ENCODE measurements around the gene RAB11FIP3. TPM values are rescaled to one million over a fixed set of nuclear protein-coding genes. Genes with fewer than 3 reads are reported as not detected.

Gene RAB11FIP3
- total RNA-seq, 1 experiment from 2014 or later = 12.8 TPM

DNA sequence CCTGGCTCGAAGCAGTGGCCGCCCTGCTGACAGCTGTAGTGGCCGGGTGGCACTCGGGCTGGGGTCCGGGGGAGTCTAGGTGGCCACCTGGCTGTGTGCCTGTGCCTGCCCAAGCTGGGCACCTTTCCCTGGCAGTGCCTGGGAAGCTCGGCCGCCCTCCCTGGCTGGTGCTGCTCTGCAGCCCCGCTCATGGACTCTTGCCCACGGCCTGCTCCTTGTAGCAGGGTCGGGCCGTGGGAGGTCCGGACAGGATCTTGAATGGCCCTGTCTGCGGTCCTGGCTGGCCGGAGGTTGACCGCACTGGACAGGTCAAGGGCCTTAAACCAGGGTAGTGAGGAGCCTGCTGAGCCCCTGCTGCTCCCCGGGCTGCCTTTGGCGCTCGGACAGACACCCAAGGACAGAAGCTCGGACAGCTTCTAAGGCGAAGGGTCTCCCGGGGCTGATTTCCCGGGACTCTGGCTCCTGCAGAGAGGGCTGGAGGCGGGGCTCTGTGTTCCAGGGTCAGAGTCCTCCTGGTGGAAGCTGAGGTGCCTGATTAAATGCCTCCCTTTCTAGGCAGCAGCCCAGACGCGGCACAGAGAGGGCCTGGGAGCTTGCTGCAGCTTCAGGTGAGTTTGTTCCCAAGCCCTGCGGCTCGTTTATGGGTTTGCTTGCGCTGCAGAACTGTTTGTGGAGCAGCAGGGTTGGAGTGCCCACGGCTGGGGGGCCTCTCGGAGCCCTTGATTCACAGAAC is 108.1 kb downstream of the RAB11FIP3 start:
- H3K9ac ChIP-seq (ENCODE audit: low read length) = no peak overlapping the region
- H3K9me3 ChIP-seq (ENCODE audit: control insufficient read depth in 1 of 2, insufficient read depth in 1 of 2, low read depth in 1 of 2, low read length in 2 of 2) = no peaks in the 10 kb centered on the region
- H3K27ac ChIP-seq (ENCODE audit: low read depth, low read length) = no peak overlapping the region
- TF ChIP-seq ZFX (IDR thresholded peaks at IDR 0.05) (no peak), SP1 (IDR thresholded peaks at IDR 0.05; ENCODE audit: low read depth) (no peak), POLR2A (IDR thresholded peaks at IDR 0.05; ENCODE audit: borderline replicate concordance, extremely low read depth, insufficient read depth, insufficient read length) (no peak), CBX3 (IDR thresholded peaks at IDR 0.05; ENCODE audit: low read depth) (no peak), RAD21 (IDR thresholded peaks at IDR 0.05; ENCODE audit: low read depth) (no peak), JUND (IDR thresholded peaks at IDR 0.05) (no peak), SRF (IDR thresholded peaks at IDR 0.05; ENCODE audit: low read depth) (no peak), SIN3A (IDR thresholded peaks at IDR 0.05; ENCODE audit: low read depth) (no peak), EZH2 (IDR thresholded peaks at IDR 0.05) (no peak), YY1 (IDR thresholded peaks at IDR 0.05; ENCODE audit: extremely low read depth, insufficient replicate concordance, low read depth, low read length) (no peak), POLR2AphosphoS5 (IDR thresholded peaks at IDR 0.05; ENCODE audit: low read depth, low read length) (no peak)
- TF ChIP-seq, protein P1, sequence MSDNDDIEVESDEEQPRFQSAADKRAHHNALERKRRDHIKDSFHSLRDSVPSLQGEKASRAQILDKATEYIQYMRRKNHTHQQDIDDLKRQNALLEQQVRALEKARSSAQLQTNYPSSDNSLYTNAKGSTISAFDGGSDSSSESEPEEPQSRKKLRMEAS (IDR thresholded peaks at IDR 0.05) = no peak
- TF ChIP-seq, protein P2, sequence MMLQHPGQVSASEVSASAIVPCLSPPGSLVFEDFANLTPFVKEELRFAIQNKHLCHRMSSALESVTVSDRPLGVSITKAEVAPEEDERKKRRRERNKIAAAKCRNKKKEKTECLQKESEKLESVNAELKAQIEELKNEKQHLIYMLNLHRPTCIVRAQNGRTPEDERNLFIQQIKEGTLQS (IDR thresholded peaks at IDR 0.05) = no peak
- TF ChIP-seq, protein P3, sequence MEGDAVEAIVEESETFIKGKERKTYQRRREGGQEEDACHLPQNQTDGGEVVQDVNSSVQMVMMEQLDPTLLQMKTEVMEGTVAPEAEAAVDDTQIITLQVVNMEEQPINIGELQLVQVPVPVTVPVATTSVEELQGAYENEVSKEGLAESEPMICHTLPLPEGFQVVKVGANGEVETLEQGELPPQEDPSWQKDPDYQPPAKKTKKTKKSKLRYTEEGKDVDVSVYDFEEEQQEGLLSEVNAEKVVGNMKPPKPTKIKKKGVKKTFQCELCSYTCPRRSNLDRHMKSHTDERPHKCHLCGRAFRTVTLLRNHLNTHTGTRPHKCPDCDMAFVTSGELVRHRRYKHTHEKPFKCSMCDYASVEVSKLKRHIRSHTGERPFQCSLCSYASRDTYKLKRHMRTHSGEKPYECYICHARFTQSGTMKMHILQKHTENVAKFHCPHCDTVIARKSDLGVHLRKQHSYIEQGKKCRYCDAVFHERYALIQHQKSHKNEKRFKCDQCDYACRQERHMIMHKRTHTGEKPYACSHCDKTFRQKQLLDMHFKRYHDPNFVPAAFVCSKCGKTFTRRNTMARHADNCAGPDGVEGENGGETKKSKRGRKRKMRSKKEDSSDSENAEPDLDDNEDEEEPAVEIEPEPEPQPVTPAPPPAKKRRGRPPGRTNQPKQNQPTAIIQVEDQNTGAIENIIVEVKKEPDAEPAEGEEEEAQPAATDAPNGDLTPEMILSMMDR (IDR thresholded peaks at IDR 0.05 in 2 of 3, conservative IDR thresholded peaks at IDR 0.05 in 1 of 3; ENCODE audit: borderline replicate concordance in 1 of 3, insufficient read depth in 1 of 3, low read depth in 2 of 3, low read length in 2 of 3) = no peak
- TF ChIP-seq, protein P4, sequence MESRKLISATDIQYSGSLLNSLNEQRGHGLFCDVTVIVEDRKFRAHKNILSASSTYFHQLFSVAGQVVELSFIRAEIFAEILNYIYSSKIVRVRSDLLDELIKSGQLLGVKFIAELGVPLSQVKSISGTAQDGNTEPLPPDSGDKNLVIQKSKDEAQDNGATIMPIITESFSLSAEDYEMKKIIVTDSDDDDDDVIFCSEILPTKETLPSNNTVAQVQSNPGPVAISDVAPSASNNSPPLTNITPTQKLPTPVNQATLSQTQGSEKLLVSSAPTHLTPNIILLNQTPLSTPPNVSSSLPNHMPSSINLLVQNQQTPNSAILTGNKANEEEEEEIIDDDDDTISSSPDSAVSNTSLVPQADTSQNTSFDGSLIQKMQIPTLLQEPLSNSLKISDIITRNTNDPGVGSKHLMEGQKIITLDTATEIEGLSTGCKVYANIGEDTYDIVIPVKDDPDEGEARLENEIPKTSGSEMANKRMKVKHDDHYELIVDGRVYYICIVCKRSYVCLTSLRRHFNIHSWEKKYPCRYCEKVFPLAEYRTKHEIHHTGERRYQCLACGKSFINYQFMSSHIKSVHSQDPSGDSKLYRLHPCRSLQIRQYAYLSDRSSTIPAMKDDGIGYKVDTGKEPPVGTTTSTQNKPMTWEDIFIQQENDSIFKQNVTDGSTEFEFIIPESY (IDR thresholded peaks at IDR 0.05; ENCODE audit: extremely low read depth, insufficient replicate concordance, low read length) = no peak
- intact Hi-C loops (cut with micrococcal nuclease) = no loop called here
- H3K9me2 ChIP-seq (ENCODE audit: insufficient read depth) = no peaks in the 10 kb centered on the region
- H3K79me2 ChIP-seq (ENCODE audit: insufficient read depth, low read length) = peaks cover 86% of the 10 kb centered on the region
- no peaks in the 10 kb centered on the region for H4K20me1 ChIP-seq (ENCODE audit: insufficient read depth)
- ATAC-seq = no peak
- no peak for DNase-seq (ENCODE audit: low read depth, low spot score)
- H3K36me3 ChIP-seq (ENCODE audit: control insufficient read depth in 1 of 2, insufficient read depth in 2 of 2, low read length in 2 of 2) = peaks cover 0 to 6% of the 10 kb centered on the region in 2 experiments; a peak in 1 of 4 replicates
- H3K4me3 ChIP-seq (replicated peaks in 1 of 2; ENCODE audit: low read depth in 1 of 2, low read length in 2 of 2) = no peak overlapping the region
- peaks cover 16 to 44% of the 10 kb centered on the region in 2 experiments for H3K4me1 ChIP-seq (ENCODE audit: control insufficient read depth in 1 of 2, insufficient read depth in 2 of 2, low read length in 2 of 2)
- H3K27me3 ChIP-seq (ENCODE audit: insufficient read depth, low read length) = no peaks in the 10 kb centered on the region
- H2AFZ ChIP-seq (ENCODE audit: low read depth, low read length, poor library complexity, severe bottlenecking) = no peak overlapping the region
- BruUV-seq (replicated peaks) = no TSS peak
- ChIA-PET CTCF (no interaction called here), RAD21 (ENCODE audit: low non-redundant PET in 1 of 2, low total read pairs in 2 of 2, uncharacterized antibody in 2 of 2, unreplicated experiment in 2 of 2) (no interaction called here), POLR2A (no interaction called here)
- no peak overlapping the region for H3K4me2 ChIP-seq (ENCODE audit: low read length)
